ENCODE data around the gene ZFP1.

DNA sequence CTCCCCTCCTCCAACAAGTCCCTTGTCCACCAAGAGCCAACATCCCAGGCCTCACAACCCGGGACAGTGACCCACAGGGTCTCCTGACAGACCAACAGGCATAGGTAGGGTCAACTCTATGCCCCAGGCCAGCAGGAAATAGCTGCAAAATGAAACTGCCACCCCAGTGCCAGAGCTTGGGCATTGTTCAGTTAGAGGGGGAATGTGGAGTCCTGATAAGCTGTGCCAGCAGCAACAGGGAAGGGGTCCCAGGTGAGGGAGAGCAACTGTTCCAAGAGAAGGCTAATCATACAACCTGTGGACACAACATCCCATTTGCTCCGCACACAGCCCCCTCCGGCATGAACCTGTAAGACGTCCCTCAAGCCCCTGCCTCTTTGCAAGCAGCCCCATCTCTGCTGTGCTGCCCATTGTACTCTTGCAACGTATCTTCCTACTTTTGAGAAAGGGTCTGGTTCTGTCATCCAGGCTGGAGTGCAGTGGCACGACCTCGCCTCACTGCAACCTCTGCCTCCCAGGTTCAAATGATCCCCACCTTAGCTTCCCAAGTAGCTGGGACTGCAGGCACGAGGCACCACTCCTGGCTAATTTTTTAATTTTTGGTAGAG is 41.4 kb downstream of the ZFP1 start:
- TF ChIP-seq ZNF8 (CRISPR knock-in tag; IDR thresholded peaks at IDR 0.05): no peak
- TF ChIP-seq TSHZ2 (CRISPR knock-in tag; IDR thresholded peaks at IDR 0.05): no peak
- TF ChIP-seq, protein P1, sequence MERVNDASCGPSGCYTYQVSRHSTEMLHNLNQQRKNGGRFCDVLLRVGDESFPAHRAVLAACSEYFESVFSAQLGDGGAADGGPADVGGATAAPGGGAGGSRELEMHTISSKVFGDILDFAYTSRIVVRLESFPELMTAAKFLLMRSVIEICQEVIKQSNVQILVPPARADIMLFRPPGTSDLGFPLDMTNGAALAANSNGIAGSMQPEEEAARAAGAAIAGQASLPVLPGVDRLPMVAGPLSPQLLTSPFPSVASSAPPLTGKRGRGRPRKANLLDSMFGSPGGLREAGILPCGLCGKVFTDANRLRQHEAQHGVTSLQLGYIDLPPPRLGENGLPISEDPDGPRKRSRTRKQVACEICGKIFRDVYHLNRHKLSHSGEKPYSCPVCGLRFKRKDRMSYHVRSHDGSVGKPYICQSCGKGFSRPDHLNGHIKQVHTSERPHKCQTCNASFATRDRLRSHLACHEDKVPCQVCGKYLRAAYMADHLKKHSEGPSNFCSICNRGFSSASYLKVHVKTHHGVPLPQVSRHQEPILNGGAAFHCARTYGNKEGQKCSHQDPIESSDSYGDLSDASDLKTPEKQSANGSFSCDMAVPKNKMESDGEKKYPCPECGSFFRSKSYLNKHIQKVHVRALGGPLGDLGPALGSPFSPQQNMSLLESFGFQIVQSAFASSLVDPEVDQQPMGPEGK (CRISPR knock-in tag; IDR thresholded peaks at IDR 0.05; ENCODE audit: borderline replicate concordance): no peak
- no peak for TF ChIP-seq ZFP3 (CRISPR knock-in tag; IDR thresholded peaks at IDR 0.05)
- no peak for TF ChIP-seq PPARA (CRISPR knock-in tag; IDR thresholded peaks at IDR 0.05; ENCODE audit: borderline replicate concordance)
- TF ChIP-seq ISL1 (CRISPR knock-in tag; IDR thresholded peaks at IDR 0.05): no peak
- TF ChIP-seq GLIS3 (CRISPR knock-in tag; IDR thresholded peaks at IDR 0.05): no peak
- no peak for TF ChIP-seq TCF4 (CRISPR knock-in tag; IDR thresholded peaks at IDR 0.05; ENCODE audit: borderline replicate concordance)
- no peak for TF ChIP-seq RARB (CRISPR knock-in tag; IDR thresholded peaks at IDR 0.05)
- TF ChIP-seq CREB5 (CRISPR knock-in tag; IDR thresholded peaks at IDR 0.05; ENCODE audit: low read depth): no peak
- no peak for TF ChIP-seq TOX (CRISPR knock-in tag; IDR thresholded peaks at IDR 0.05; ENCODE audit: borderline replicate concordance)
- no peak for TF ChIP-seq SNAI2 (CRISPR knock-in tag; IDR thresholded peaks at IDR 0.05)
